Panc1 (cell line): Measurements from ENCODE around the gene PRKCA. TPM values are rescaled to one million over a fixed set of nuclear protein-coding genes. Genes with fewer than 3 reads are reported as not detected.
A peak's percentile ranks its signal among the peaks of the same experiment; 100 is the strongest.

Experiments
- ATAC-seq: fragments of 200-7000 bp; cut with Tn5 transposase; 2 replicates; pipeline ENCODE4 v1.9.1; 2020; ENCODE audit warnings: mild to moderate bottlenecking, moderate library complexity
- BruUV-seq: library from RNA; stranded (reverse); fragments of 400-500 nt; replicated peaks from 2 replicates; lab custom pipeline; 2021; lab: Mats Ljungman, UMichigan
- CTCF ChIA-PET: fragments of 300-600 bp; sonication (Branson Sonifier 250); formaldehyde crosslinking; loops from one replicate; lab custom pipeline; 2022; ENCODE audit warnings: antibody characterized with exemption; lab: Charles Lee
- POLR2A ChIA-PET: fragments of 300-600 bp; sonication (Branson Sonifier 250); formaldehyde crosslinking; loops from one replicate; lab custom pipeline; 2022; ENCODE audit warnings: antibody characterized with exemption; lab: Charles Lee
- DNase-seq: peaks from one replicate; pipeline ENCODE4 v3.0.0-alpha.2; 2010; ENCODE audit warnings: low read depth, low spot score
- H3K27ac ChIP-seq: 2 replicates; pipeline ENCODE4 v1.5.1; 2011; ENCODE audit warnings: mild to moderate bottlenecking, low read length, inconsistent platforms
- H3K27me3 ChIP-seq: fragments of 200-500 bp; sonication (Bioruptor generic); 2 replicates; pipeline ENCODE4 v1.6.0; 2014; ENCODE audit warnings: low read length, inconsistent platforms; ENCODE audit not compliant: control insufficient read depth, insufficient read depth
- H3K36me3 ChIP-seq: fragments of 200-500 bp; sonication (Bioruptor generic); 2 replicates; pipeline ENCODE4 v1.5.1; 2014; ENCODE audit warnings: inconsistent platforms, mild to moderate bottlenecking, low read length, moderate library complexity; ENCODE audit not compliant: control insufficient read depth, insufficient read depth
- H3K4me1 ChIP-seq: 2 replicates; pipeline ENCODE4 v1.5.1; 2011; ENCODE audit warnings: inconsistent platforms, mild to moderate bottlenecking, low read length, moderate library complexity; ENCODE audit not compliant: control insufficient read depth, insufficient read depth
- H3K4me3 ChIP-seq, 2 experiments: 2 replicates each; pipeline ENCODE4 v1.5.1; 2011 to 2012; ENCODE audit warnings: low read depth in 2 of 2, low read length in 2 of 2, mild to moderate bottlenecking in 2 of 2, inconsistent platforms in 1 of 2, moderate library complexity in 1 of 2
- H3K9me3 ChIP-seq: fragments of 200-500 bp; sonication (Bioruptor generic); 2 replicates; pipeline ENCODE4 v1.5.1; 2014; ENCODE audit warnings: low read depth, mild to moderate bottlenecking, inconsistent platforms, low read length, moderate library complexity; ENCODE audit not compliant: control insufficient read depth, insufficient read depth
- CTCF ChIP-seq: fragments of 450-650 bp; IDR thresholded peaks from 2 replicates; pipeline ENCODE4 v1.5.1; 2017; ENCODE audit warnings: mild to moderate bottlenecking
- POLR2AphosphoS5 ChIP-seq: IDR thresholded peaks from 2 replicates; pipeline ENCODE4 v1.6.1; 2012; ENCODE audit warnings: mild to moderate bottlenecking, low read depth, low read length, moderate library complexity
- SIN3A ChIP-seq: IDR thresholded peaks from 2 replicates; pipeline ENCODE4 v1.6.1; 2012; ENCODE audit warnings: low read depth, mild to moderate bottlenecking, low read length, moderate library complexity, borderline replicate concordance; ENCODE audit not compliant: insufficient read depth
- TCF7L2 ChIP-seq: IDR thresholded peaks from 2 replicates; pipeline ENCODE4 v1.6.1; 2011; ENCODE audit warnings: mild to moderate bottlenecking, low read depth, low read length, inconsistent platforms
- in situ Hi-C: cut with HindIII; loops from 2 replicates; pipeline ENCODE4 v1.10.0; 2016; ENCODE audit warnings: low sequenced_read_pairs, low pct_unique_long_range_greater_than_20kb
- intact Hi-C: fragments of 100-400 bp; cut with micrococcal nuclease; formaldehyde crosslinking; loops from one replicate; pipeline ENCODE4 v1.10.0; 2022; ENCODE audit not compliant: unreplicated experiment
- total RNA-seq: library from RNA; stranded (reverse); gene quantifications from one replicate; pipeline ENCODE4 v1.2.1, GENCODE V29; 2021; ENCODE audit not compliant: unreplicated experiment
- TF ChIP-seq, protein P1 (sequence below), 2 experiments: IDR thresholded peaks; 2 replicates each; pipeline ENCODE4 v1.6.1; 2011 to 2012; ENCODE audit warnings: low read depth in 2 of 2, control low read depth in 1 of 2, low read length in 1 of 2, mild to moderate bottlenecking in 1 of 2, moderate library complexity in 1 of 2; ENCODE audit not compliant: insufficient read depth in 1 of 2

The PRKCA gene
- total RNA-seq, 1 experiment from 2014 or later = 53.0 TPM

DNA sequence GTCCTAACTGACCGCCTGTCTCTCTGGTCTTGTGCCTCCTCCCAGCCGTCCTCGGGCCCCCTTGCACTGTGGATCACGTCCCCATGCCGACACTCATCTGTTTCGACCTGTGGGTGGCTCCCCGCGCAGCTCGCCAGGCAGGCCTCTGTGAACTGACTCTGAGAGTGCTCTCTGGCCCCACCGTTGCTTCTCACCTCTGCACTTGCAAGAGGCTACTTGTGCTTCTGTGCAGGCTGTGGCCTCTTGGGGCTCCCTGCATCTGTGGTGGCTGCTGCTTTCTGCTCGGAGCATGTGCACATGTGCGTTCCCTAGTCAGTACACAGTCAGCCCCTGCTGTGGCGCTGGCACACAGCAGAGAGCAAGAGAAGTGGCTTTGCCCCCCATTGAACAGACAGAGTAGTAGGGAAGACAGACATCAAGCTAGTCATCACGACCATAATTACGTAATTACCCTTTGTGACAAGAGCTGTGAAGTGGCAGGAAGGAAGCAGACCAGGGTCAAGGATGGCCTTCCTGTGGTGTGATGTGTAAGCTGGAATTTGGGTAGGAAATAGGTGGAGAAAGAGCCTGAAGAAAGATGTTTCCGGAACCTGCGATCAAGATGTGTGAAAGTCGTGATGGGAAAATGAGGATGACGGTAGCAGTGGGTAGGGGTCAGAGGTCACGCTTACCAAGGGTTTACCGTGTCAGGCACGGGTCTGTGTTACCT, 276.5 kb downstream of the PRKCA start:
- ATAC-seq = peak; percentile 39; the same call in 1 of the 2 replicates
- in situ Hi-C loops (no loop called here), intact Hi-C loops (no loop called here)
- Histone ChIP-seq H3K4me1 (peaks cover 24% of the 10 kb centered on the region), H3K36me3 (no peaks in the 10 kb centered on the region), H3K27me3 (no peaks in the 10 kb centered on the region), H3K27ac (peak overlapping the region; percentile 70), H3K9me3 (no peaks in the 10 kb centered on the region), H3K4me3 (no peak overlapping the region)
- POLR2A ChIA-PET = no interaction called here
- no peak for DNase-seq
- no TSS peak for BruUV-seq
- TF ChIP-seq, protein P1, sequence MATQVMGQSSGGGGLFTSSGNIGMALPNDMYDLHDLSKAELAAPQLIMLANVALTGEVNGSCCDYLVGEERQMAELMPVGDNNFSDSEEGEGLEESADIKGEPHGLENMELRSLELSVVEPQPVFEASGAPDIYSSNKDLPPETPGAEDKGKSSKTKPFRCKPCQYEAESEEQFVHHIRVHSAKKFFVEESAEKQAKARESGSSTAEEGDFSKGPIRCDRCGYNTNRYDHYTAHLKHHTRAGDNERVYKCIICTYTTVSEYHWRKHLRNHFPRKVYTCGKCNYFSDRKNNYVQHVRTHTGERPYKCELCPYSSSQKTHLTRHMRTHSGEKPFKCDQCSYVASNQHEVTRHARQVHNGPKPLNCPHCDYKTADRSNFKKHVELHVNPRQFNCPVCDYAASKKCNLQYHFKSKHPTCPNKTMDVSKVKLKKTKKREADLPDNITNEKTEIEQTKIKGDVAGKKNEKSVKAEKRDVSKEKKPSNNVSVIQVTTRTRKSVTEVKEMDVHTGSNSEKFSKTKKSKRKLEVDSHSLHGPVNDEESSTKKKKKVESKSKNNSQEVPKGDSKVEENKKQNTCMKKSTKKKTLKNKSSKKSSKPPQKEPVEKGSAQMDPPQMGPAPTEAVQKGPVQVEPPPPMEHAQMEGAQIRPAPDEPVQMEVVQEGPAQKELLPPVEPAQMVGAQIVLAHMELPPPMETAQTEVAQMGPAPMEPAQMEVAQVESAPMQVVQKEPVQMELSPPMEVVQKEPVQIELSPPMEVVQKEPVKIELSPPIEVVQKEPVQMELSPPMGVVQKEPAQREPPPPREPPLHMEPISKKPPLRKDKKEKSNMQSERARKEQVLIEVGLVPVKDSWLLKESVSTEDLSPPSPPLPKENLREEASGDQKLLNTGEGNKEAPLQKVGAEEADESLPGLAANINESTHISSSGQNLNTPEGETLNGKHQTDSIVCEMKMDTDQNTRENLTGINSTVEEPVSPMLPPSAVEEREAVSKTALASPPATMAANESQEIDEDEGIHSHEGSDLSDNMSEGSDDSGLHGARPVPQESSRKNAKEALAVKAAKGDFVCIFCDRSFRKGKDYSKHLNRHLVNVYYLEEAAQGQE (IDR thresholded peaks at IDR 0.05; ENCODE audit: insufficient read depth in 1 of 2, low read depth in 2 of 2, low read length in 1 of 2) = no peak
- TF ChIP-seq TCF7L2 (no peak), POLR2AphosphoS5 (no peak), CTCF (no peak), SIN3A (no peak)
- CTCF ChIA-PET = no interaction called here

- TF ChIP-seq SIN3A = no peak
- TF ChIP-seq CTCF = no peak
- TF ChIP-seq TCF7L2 = no peak
- TF ChIP-seq POLR2AphosphoS5 = no peak
- TF ChIP-seq, protein P1 (IDR thresholded peaks at IDR 0.05; ENCODE audit: insufficient read depth in 1 of 2, low read depth in 2 of 2, low read length in 1 of 2) = no peak
- Histone ChIP-seq H3K4me3 (no peak overlapping the region), H3K4me1 (peaks cover 26% of the 10 kb centered on the region), H3K9me3 (no peaks in the 10 kb centered on the region), H3K27me3 (no peaks in the 10 kb centered on the region), H3K27ac (peak overlapping the region; percentile 70), H3K36me3 (no peaks in the 10 kb centered on the region)
- intact Hi-C loops = no loop called here
- no peak for ATAC-seq
- no peak for DNase-seq
- in situ Hi-C loops = no loop called here
- ChIA-PET POLR2A (no interaction called here), CTCF (interaction anchor here (0.7 kb wide), 1 partner anchor 182 kb away, joined by 3 read pairs; no protein-coding TSS in a partner anchor)
- BruUV-seq = no TSS peak
Observed at GRCh38 chr17:66579556-66579955, 277.1 kb downstream of the PRKCA start.
